Activated CD8-positive, alpha-beta memory T cell treated with anti-CD3 and anti-CD28 coated beads for 48 hours (primary cell): ENCODE data around the gene ST6GALNAC4.
"Not testable (repeated sequence)": the region's sequence is repeated elsewhere in the genome, so short reads cannot be mapped to it uniquely, and the experiment has no call there.

Source experiments
- DNase-seq, 3 experiments: peaks; one replicate each; pipeline ENCODE4 v3.0.0-alpha.2; 2020; ENCODE audit warnings: low read depth in 2 of 3, low spot score in 2 of 3

The ST6GALNAC4 gene

GRCh38 chr9:127895811-127896210 lies 21.0 kb downstream of the ST6GALNAC4 start:
- no peak for DNase-seq

GRCh38 chr9:127893392-127893791 lies 23.4 kb downstream of the ST6GALNAC4 start:
- no peak for DNase-seq

GRCh38 chr9:127892831-127893230 lies 24.0 kb downstream of the ST6GALNAC4 start:
- no peak for DNase-seq

- no peak for DNase-seq
These were observed 26.8 kb downstream of the ST6GALNAC4 start for GRCh38 chr9:127890053-127890452.

- DNase-seq = no peak
These were observed 29.0 kb downstream of the ST6GALNAC4 start for GRCh38 chr9:127887792-127888191.

- DNase-seq = no peak
These were observed 30.4 kb downstream of the ST6GALNAC4 start for GRCh38 chr9:127886401-127886972.

- DNase-seq = no peak
These were observed 31.1 kb downstream of the ST6GALNAC4 start for GRCh38 chr9:127885508-127886281.

GRCh38 chr9:127884976-127885490 lies 31.8 kb downstream of the ST6GALNAC4 start:
- no peak for DNase-seq

- DNase-seq = no peak
These were observed 32.4 kb downstream of the ST6GALNAC4 start for GRCh38 chr9:127884427-127884911.

- DNase-seq = no peak
These were observed 32.9 kb downstream of the ST6GALNAC4 start for GRCh38 chr9:127883959-127884358.

GRCh38 chr9:127881715-127882114 lies 35.1 kb downstream of the ST6GALNAC4 start:
- not testable (repeated sequence) for DNase-seq

- no peak for DNase-seq
These were observed 36.7 kb downstream of the ST6GALNAC4 start for GRCh38 chr9:127880143-127880542.

- DNase-seq = no peak
These were observed 38.0 kb downstream of the ST6GALNAC4 start for GRCh38 chr9:127878652-127879390.

- DNase-seq = no peak
These were observed 38.7 kb downstream of the ST6GALNAC4 start for GRCh38 chr9:127878001-127878651.

GRCh38 chr9:127877566-127877998 lies 39.3 kb downstream of the ST6GALNAC4 start, which contains the start of gene AK1:
TSS of gene AK1 (minus strand) at chr9:127877675. CDS start at chr9:127874617, 3,058 bp downstream.
- DNase-seq = no peak

- DNase-seq = no peak
These were observed 39.9 kb downstream of the ST6GALNAC4 start for GRCh38 chr9:127876764-127877562.

- DNase-seq = no peak
These were observed 40.6 kb downstream of the ST6GALNAC4 start for GRCh38 chr9:127876026-127876763.

GRCh38 chr9:127875306-127875966 lies 41.4 kb downstream of the ST6GALNAC4 start:
- DNase-seq = no peak
